B cell (primary cell): ENCODE results near the gene FGF4.

Experiments
- CTCF ChIP-seq: fragments of 200-600 bp; IDR thresholded peaks from one replicate; pipeline ENCODE4 v1.8.0; 2022; ENCODE audit warnings: antibody characterized with exemption, mild to moderate bottlenecking
- EZH2 ChIP-seq: IDR thresholded peaks from 2 replicates; pipeline ENCODE4 v1.6.1; 2012; ENCODE audit warnings: borderline replicate concordance, low read depth, mild to moderate bottlenecking, moderate library complexity, low read length; ENCODE audit not compliant: insufficient read depth, poor library complexity, severe bottlenecking

- TF ChIP-seq CTCF (no peak), EZH2 (no peak)
These were observed 42.4 kb upstream of the FGF4 start for GRCh38 chr11:69817265-69818230.
